Endothelial cell of umbilical vein (primary cell): ENCODE measurements around the gene PPP1R3E. TPM values are rescaled to one million over a fixed set of nuclear protein-coding genes. Genes with fewer than 3 reads are reported as not detected.

Experiments
- BruUV-seq: library from RNA; stranded (reverse); fragments of 400-500 nt; replicated peaks from 2 replicates; lab custom pipeline; 2021; lab: Mats Ljungman, UMichigan
- CTCF ChIA-PET: fragments of 300-600, 350-600 bp; sonication (Branson Sonifier 250); formaldehyde crosslinking; loops from one replicate; lab custom pipeline; 2021; ENCODE audit warnings: antibody characterized with exemption, inconsistent platforms; lab: Charles Lee
- POLR2A ChIA-PET: fragments of 300-600, 350-600 bp; sonication (Branson Sonifier 250); formaldehyde crosslinking; loops from one replicate; lab custom pipeline; 2021; ENCODE audit warnings: antibody characterized with exemption, inconsistent platforms; lab: Charles Lee
- DNase-seq: peaks from one replicate; pipeline ENCODE4 v3.0.0-alpha.2; 2011; ENCODE audit warnings: low read depth, low spot score
- FAIRE-seq: peaks from 2 replicates; lab custom pipeline; 2011; peaks lifted over from hg19 to GRCh38; lab: Jason Lieb, UNC
- H2AFZ ChIP-seq: 2 replicates; pipeline ENCODE4 v1.6.0; 2012; ENCODE audit warnings: low read depth, low read length, control low read depth, inconsistent platforms
- H3K27ac ChIP-seq: 2 replicates; pipeline ENCODE4 v1.5.1; 2011; ENCODE audit warnings: low read depth, mild to moderate bottlenecking, control low read depth, low read length, moderate library complexity; ENCODE audit not compliant: insufficient read depth
- H3K27me3 ChIP-seq, 2 experiments: 2 replicates each; pipeline versions ENCODE4 v1.6.0 to v1.6.1; 2011; ENCODE audit warnings: low read length in 2 of 2, mixed read lengths in 1 of 2; ENCODE audit not compliant: control insufficient read depth in 2 of 2, insufficient read depth in 2 of 2
- H3K36me3 ChIP-seq, 2 experiments: 2 replicates in 1 of 2; 3 replicates in 1 of 2; pipeline ENCODE4 v1.5.1; 2011; ENCODE audit warnings: low read length in 2 of 2, mild to moderate bottlenecking in 1 of 2, moderate library complexity in 1 of 2; ENCODE audit not compliant: control insufficient read depth in 2 of 2, insufficient read depth in 2 of 2; ENCODE audit errors: extremely low read depth in 1 of 2
- H3K4me1 ChIP-seq: 3 replicates; pipeline ENCODE4 v1.5.1; 2011; ENCODE audit warnings: mild to moderate bottlenecking, low read length; ENCODE audit not compliant: control insufficient read depth, insufficient read depth; ENCODE audit errors: extremely low read depth
- H3K4me2 ChIP-seq: 2 replicates; pipeline ENCODE4 v1.6.1; 2011; ENCODE audit warnings: low read length, control low read depth, mixed read lengths; ENCODE audit not compliant: insufficient read depth
- H3K4me3 ChIP-seq, 3 experiments: fragments of 200-600 bp in 1 of 3; sonication (generic), shearing (Covaris generic) in 1 of 3; replicated peaks in 1 of 3; 2 replicates each; pipeline ENCODE4 v1.5.1; 2011 to 2016; ENCODE audit warnings: control low read depth in 3 of 3, low read length in 3 of 3, mild to moderate bottlenecking in 2 of 3, inconsistent platforms in 1 of 3, low read depth in 1 of 3, moderate library complexity in 1 of 3; ENCODE audit not compliant: insufficient read depth in 1 of 3
- H3K79me2 ChIP-seq: 2 replicates; pipeline ENCODE4 v1.6.0; 2012; ENCODE audit warnings: low read length, inconsistent platforms; ENCODE audit not compliant: control insufficient read depth, insufficient read depth
- H3K9ac ChIP-seq: replicated peaks from 2 replicates; pipeline ENCODE3; 2011; ENCODE audit warnings: low read length, control low read depth; ENCODE audit not compliant: insufficient read depth; ENCODE audit errors: extremely low read depth
- H3K9me1 ChIP-seq: replicated peaks from 3 replicates; pipeline ENCODE4 v1.6.0; 2011; ENCODE audit warnings: mild to moderate bottlenecking, low read length; ENCODE audit not compliant: control insufficient read depth, insufficient read depth; ENCODE audit errors: extremely low read depth
- H3K9me3 ChIP-seq: replicated peaks from 2 replicates; pipeline ENCODE4 v1.5.1; 2012; ENCODE audit warnings: low read length, inconsistent platforms; ENCODE audit not compliant: control insufficient read depth, insufficient read depth
- H4K20me1 ChIP-seq: replicated peaks from 2 replicates; pipeline ENCODE3; 2011; ENCODE audit warnings: mild to moderate bottlenecking, low read length; ENCODE audit not compliant: control insufficient read depth, insufficient read depth; ENCODE audit errors: extremely low read depth
- EZH2 ChIP-seq: IDR thresholded peaks from 2 replicates; pipeline ENCODE4 v1.6.1; 2012; ENCODE audit warnings: borderline replicate concordance, low read depth, mild to moderate bottlenecking, moderate library complexity, low read length, inconsistent platforms; ENCODE audit not compliant: severe bottlenecking
- FOS ChIP-seq: IDR thresholded peaks from 2 replicates; pipeline ENCODE4 v1.6.1; 2011; ENCODE audit warnings: mild to moderate bottlenecking, low read length, moderate library complexity, borderline replicate concordance; ENCODE audit not compliant: insufficient read depth
- GATA2 ChIP-seq: IDR thresholded peaks from 2 replicates; pipeline ENCODE4 v1.7.0; 2011; ENCODE audit warnings: low read depth, mild to moderate bottlenecking, moderate library complexity, mixed read lengths, low read length; ENCODE audit not compliant: insufficient read length, insufficient read depth
- JUN ChIP-seq: IDR thresholded peaks from 2 replicates; pipeline ENCODE4 v1.6.1; 2011; ENCODE audit warnings: borderline replicate concordance, low read depth; ENCODE audit not compliant: insufficient read length, insufficient read depth
- MYC ChIP-seq: IDR thresholded peaks from one replicate; pipeline ENCODE4 v1.6.1; 2011; ENCODE audit warnings: mild to moderate bottlenecking, low read depth, low read length
- POLR2A ChIP-seq: IDR thresholded peaks from 2 replicates; pipeline ENCODE4 v1.6.1; 2012; ENCODE audit warnings: low read depth, mild to moderate bottlenecking, control low read depth, low read length
- POLR2AphosphoS5 ChIP-seq: IDR thresholded peaks from 2 replicates; pipeline ENCODE4 v1.6.1; 2012; ENCODE audit warnings: low read depth, mild to moderate bottlenecking, control low read depth, low read length, moderate library complexity; ENCODE audit not compliant: insufficient read depth
- dilution Hi-C: fragments of 300-500 bp; cut with MboI; formaldehyde crosslinking; loops from one replicate; pipeline ENCODE4 v1.15.0; 2019; ENCODE audit warnings: low sequenced_read_pairs; ENCODE audit not compliant: extremely low pct_ligation_motif_present
- intact Hi-C: fragments of 100-400 bp; cut with micrococcal nuclease; formaldehyde crosslinking; loops from one replicate; pipeline ENCODE4 v1.10.0; 2022
- polyA plus RNA-seq, 4 experiments: library from polyadenylated mRNA; depleted of rRNA in 3 of 4; stranded (reverse) in 3 of 4; unstranded in 1 of 4; fragments of >200 nt; gene quantifications; 2 replicates each; pipeline versions ENCODE4 v1.2.1 to v1.2.3, GENCODE V29; 2011 to 2012; ENCODE audit warnings: missing spikeins in 1 of 4
- total RNA-seq: library from RNA; stranded (reverse); gene quantifications from 2 replicates; pipeline ENCODE4 v1.2.3, GENCODE V29; 2021
- TF ChIP-seq, protein P1 (sequence below): IDR thresholded peaks from 2 replicates; pipeline ENCODE4 v1.6.1; 2011; ENCODE audit not compliant: insufficient read depth, insufficient read length
- TF ChIP-seq, protein P2 (sequence below), 2 donors: IDR thresholded peaks; 1 replicate in 1 of 2; 2 replicates in 1 of 2; pipeline ENCODE4 v1.5.1; 2011; ENCODE audit warnings: low read length in 2 of 2, mild to moderate bottlenecking in 2 of 2, moderate library complexity in 2 of 2, control low read depth in 1 of 2, inconsistent platforms in 1 of 2, low read depth in 1 of 2; ENCODE audit not compliant: insufficient read depth in 1 of 2; ENCODE audit errors: extremely low read depth in 1 of 2

Gene PPP1R3E
- total and polyA plus RNA-seq, 2 donors (not counting 3 experiments of a cell fraction or from before 2014, with no cell fraction given), result 4.3 to 7.4 TPM

- no peak overlapping the region for H3K4me3 ChIP-seq
- H3K9me1 ChIP-seq, result no peaks in the 10 kb centered on the region
- no peaks in the 10 kb centered on the region for H3K36me3 ChIP-seq
- H3K27ac ChIP-seq, result no peak overlapping the region
- H3K27me3 ChIP-seq, result peaks cover 9 to 13% of the 10 kb centered on the region in 2 experiments
- intact Hi-C loops, result no loop called here
- FAIRE-seq, result no peak
- no peaks in the 10 kb centered on the region for H4K20me1 ChIP-seq
- no peaks in the 10 kb centered on the region for H3K4me1 ChIP-seq
- BruUV-seq, result no TSS peak
- H3K9me3 ChIP-seq, result no peaks in the 10 kb centered on the region
- no peak overlapping the region for H3K9ac ChIP-seq
- no peak overlapping the region for H3K4me2 ChIP-seq
- DNase-seq, result no peak
- no peaks in the 10 kb centered on the region for H3K79me2 ChIP-seq
- ChIA-PET CTCF (interaction anchor here (1.0 to 1.9 kb wide), 6 partner anchors 12 to 34 kb away, joined by 3 to 7 read pairs (median 4); no protein-coding TSS in a partner anchor), POLR2A (no interaction called here)
- dilution Hi-C loops, result no loop called here
- no peak overlapping the region for H2AFZ ChIP-seq
- TF ChIP-seq MYC (no peak), POLR2A (no peak)
Measured at GRCh38 chr14:23345987-23346692, 43.5 kb upstream of the PPP1R3E start.

DNA sequence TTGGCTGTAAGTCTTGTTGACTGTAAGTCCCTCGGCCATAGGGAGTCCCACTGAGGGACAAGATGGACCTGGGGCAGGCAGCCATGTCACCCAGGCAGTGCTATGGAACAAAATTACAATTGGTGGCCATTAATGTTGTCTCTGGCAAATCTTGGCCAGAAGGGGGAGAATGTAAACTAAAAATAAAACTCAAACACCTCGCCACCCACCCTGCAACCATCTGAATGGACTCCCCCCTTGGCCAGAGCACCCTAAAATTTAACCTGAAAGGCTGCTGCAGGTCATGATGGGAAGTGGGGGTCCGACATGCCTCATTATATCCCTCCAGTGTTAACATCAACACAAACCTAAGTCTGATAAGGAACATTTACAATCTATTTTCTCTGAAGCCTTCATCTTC, 41.8 kb upstream of the PPP1R3E start:
- Histone ChIP-seq H3K9ac (no peak overlapping the region), H3K4me1 (no peaks in the 10 kb centered on the region), H3K9me3 (no peaks in the 10 kb centered on the region), H3K36me3 (no peaks in the 10 kb centered on the region), H3K4me3 (no peak overlapping the region), H3K27ac (no peak overlapping the region), H3K79me2 (no peaks in the 10 kb centered on the region), H2AFZ (no peak overlapping the region), H3K9me1 (no peaks in the 10 kb centered on the region), H4K20me1 (no peaks in the 10 kb centered on the region), H3K27me3 (peaks cover 7 to 9% of the 10 kb centered on the region in 2 experiments), H3K4me2 (no peak overlapping the region)
- ChIA-PET POLR2A (no interaction called here), CTCF (interaction anchor here (1.6 kb wide), 1 partner anchor 35 kb away, joined by 4 read pairs; no protein-coding TSS in a partner anchor)
- BruUV-seq, result no TSS peak
- intact Hi-C loops, result no loop called here
- TF ChIP-seq FOS, result no peak
- TF ChIP-seq MYC, result no peak
- no peak for TF ChIP-seq GATA2
- no peak for TF ChIP-seq POLR2AphosphoS5
- no peak for TF ChIP-seq POLR2A
- TF ChIP-seq EZH2, result no peak
- TF ChIP-seq, protein P1, sequence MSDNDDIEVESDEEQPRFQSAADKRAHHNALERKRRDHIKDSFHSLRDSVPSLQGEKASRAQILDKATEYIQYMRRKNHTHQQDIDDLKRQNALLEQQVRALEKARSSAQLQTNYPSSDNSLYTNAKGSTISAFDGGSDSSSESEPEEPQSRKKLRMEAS, result no peak
- TF ChIP-seq, protein P2, sequence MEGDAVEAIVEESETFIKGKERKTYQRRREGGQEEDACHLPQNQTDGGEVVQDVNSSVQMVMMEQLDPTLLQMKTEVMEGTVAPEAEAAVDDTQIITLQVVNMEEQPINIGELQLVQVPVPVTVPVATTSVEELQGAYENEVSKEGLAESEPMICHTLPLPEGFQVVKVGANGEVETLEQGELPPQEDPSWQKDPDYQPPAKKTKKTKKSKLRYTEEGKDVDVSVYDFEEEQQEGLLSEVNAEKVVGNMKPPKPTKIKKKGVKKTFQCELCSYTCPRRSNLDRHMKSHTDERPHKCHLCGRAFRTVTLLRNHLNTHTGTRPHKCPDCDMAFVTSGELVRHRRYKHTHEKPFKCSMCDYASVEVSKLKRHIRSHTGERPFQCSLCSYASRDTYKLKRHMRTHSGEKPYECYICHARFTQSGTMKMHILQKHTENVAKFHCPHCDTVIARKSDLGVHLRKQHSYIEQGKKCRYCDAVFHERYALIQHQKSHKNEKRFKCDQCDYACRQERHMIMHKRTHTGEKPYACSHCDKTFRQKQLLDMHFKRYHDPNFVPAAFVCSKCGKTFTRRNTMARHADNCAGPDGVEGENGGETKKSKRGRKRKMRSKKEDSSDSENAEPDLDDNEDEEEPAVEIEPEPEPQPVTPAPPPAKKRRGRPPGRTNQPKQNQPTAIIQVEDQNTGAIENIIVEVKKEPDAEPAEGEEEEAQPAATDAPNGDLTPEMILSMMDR (IDR thresholded peaks at IDR 0.05; ENCODE audit: extremely low read depth in 1 of 2, insufficient read depth in 1 of 2, low read depth in 1 of 2, low read length in 2 of 2), result no peak
- TF ChIP-seq JUN, result no peak
- dilution Hi-C loops, result no loop called here
- FAIRE-seq, result no peak
- no peak for DNase-seq
